GM18519 (cell line): Measurements from ENCODE around the gene PITHD1.
"Not testable (repeated sequence)": the region's sequence is repeated elsewhere in the genome, so short reads cannot be mapped to it uniquely, and the experiment has no call there.

ENCODE experiments used
- ATAC-seq: cut with Tn5 transposase; IDR thresholded peaks from one replicate; pipeline ENCODE4 v1.9.1; 2021; ENCODE audit warnings: mild to moderate bottlenecking, moderate library complexity; ENCODE audit not compliant: unreplicated experiment, low FRiP score

The PITHD1 gene

DNA sequence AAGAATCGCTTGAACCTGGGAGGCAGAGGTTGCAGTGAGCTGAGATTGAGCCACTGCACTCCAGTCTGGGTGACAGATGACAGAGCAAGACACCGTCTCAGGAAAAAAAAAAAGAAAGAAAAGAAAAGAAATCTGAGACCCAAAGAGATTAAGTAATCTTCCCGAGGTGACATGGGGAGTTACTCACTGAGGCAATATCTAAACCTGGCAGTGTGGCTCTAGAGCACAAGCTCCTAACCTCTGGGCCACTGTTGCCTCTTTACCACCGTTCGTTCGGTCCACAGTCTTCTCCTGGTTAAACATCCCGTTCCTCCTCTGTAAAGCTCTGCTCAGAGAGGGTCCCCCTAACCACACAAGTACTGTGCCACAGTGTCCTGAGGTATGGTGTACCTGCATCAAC, 45.5 kb downstream of the PITHD1 start:
- no peak for ATAC-seq

DNA sequence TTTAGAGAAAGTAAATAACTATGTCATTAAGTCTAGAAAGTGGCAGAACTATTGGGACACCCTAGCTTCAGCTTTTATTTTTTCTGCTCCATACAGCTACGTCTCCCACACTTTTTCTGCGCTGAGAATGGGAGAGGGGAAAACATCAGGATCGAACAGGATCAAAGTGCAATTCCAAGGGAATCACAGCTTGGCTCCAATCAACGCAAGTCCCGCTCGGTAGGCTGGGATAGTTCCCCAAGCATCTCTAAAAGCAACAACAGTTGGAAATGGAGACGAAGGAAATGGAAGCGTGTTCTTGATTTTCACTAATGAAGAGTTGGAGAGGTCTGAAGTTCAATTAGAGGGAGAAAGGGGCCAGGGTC, 46.5 kb downstream of the PITHD1 start:
- ATAC-seq = no peak

DNA sequence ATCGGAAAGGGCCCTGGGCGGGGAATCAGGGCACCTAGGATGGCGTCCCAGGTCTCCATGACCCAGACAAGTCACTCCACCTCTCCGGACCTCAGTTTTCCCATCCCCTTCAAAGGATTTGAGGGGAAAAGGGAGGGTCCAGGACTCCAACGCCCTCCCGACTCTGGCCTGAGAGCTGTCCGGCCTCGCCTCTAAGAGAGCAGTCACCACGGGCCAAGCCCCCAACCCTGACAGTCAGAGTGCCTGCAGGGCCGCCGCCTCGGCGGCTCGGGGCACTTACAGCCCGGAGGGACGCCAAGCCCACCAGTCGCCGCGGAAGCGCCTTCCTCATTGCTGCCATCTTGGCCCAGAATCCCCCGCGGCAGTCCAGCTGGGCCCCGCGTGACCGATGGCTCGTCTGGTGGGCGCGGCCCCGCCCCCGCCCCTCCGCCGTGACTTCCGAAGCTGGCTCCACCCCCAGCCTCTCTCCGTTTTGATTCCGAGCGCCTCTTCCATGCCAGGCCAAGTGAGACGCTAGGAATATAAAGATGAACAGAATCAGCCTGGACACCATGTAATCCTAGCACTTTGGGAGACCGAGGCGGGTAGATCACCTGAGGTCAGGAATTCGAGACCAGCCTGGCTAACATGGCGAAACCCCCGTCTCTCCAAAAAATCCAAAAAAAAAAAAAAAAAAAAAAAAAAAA, 47.0 kb downstream of the PITHD1 start, which contains the start of gene HMGCL:
Gene HMGCL, minus strand, starts transcription at position 354 of the 686 bp plus-strand sequence. Its CDS starts 14 bp downstream, at position 340.
- peak; percentile 45 for ATAC-seq

DNA sequence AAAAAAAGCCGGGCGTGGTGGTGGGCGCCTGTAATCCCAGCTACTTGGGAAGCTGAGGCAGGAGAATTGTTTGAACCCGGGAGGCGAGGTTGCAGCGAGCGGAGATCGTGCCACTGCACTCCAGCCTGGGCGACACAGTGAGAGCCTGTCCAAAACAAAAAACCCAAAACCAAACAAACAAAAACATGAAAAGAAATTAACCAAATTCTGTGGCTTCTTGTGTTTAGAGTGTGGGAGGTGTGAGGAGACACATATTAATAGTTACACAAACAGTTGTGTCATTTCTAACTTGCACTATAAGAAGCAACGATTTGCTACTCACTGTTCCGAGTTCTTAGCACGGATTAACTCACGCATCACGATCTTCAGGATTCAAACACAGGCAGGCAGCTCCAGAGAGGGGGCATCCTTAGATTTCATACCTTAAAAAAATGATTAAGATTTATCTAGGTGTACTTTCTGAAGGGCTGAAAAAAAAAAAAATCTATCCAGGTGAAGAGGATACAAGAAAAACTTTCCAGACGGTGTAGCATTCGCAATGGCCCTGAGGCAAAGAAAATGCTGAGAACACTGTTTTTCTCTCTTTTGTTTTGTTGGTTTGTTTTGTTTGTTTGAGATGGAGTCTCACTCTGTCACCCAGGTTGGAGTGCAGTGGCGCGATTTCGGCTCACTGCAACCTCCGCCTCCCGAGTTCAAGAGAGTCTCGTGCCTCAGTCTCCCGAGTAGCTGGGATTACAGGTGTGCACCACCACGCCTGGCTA, 47.7 kb downstream of the PITHD1 start:
- ATAC-seq = no peak

DNA sequence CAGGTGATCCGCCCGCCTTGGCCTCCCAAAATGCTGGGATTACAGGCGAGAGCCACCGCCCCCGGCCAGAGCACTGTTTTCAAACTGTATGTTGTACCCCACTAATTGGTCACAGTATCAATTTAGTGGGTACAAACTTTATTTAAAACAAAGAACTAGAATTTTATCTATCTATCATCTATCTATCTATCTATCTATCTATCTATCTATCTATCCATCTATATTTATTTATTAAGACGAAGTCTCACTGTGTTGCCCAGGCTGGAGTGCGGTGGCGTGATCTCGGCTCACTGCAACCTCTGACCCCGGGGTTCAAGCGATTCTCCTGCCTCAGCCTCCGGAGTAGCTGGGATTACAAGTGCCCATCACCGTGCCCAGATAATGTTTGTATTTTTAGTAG, 48.4 kb downstream of the PITHD1 start:
- not testable (repeated sequence) for ATAC-seq

DNA sequence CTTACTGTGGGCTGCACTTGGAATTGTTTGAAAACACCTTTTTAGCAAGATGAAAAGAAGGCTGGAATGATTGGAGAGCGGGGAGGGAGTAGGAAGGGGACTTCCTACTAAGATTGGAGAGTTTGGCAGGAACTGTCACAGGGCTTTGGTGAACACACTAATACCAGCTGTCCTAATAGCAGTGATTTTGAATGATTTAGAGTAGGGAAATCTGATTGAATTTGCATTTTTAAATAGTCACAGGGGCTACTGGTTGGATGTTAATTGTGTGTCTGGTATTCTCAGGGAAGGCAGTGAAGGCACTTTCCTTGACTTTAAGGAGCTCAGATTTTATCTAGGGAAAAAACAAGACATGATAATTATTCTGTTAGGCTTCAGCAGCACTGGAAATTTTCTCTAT, 49.5 kb downstream of the PITHD1 start:
- ATAC-seq = no peak

DNA sequence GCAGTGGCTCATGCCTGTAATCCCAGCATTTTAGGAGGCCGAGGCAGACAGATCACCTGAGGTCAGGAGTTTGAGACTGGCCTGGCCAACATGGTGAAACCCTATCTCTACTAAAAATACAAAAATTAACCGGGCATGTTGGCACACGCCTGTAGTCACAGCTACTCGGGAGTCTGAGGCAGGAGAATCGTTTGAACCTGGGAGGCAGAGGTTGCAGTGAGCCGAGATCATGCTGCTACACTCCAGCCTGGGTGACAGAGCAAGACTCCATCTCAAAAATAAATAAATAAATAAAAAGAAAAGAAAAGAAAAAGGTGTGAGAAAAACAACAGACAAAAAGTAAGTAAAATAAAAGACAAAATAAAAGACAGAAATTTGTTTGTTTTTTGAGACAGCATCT, 55.9 kb downstream of the PITHD1 start:
- not testable (repeated sequence) for ATAC-seq

DNA sequence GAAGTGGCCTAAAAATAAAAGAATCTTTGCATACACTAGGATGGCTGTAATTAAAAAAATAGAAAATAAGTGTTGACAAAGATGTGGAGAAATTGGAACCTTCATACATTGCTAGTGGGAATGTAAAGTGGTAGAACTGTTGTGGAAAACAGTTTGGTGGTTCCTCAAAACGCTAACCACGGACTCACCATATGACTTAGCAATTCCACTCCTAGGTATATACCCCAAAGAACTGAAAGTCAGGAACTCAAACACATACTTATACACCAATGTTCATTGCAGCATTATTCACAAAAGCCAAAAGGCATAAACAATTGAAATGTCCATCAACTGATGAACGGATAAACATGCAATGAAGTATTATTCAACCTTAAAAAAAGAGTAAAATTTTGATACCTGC, 57.8 kb downstream of the PITHD1 start:
- no peak for ATAC-seq
